Lung microvascular endothelial cell (primary cell): ENCODE results near the gene LGR6. TPM values are rescaled to one million over a fixed set of nuclear protein-coding genes. Genes with fewer than 3 reads are reported as not detected.
"Not testable (repeated sequence)": the region's sequence is repeated elsewhere in the genome, so short reads cannot be mapped to it uniquely, and the experiment has no call there.

Source experiments
- DNase-seq, 2 donors: peaks; one replicate each; pipeline versions ENCODE4 v3.0.0 to v3.0.0-alpha.2; 2010; ENCODE audit warnings: low read depth in 2 of 2
- total RNA-seq: library from RNA; depleted of rRNA; stranded (reverse); fragments of >200 nt; gene quantifications from 2 replicates; pipeline ENCODE4 v1.2.1, GENCODE V29; 2014

The LGR6 gene
- total RNA-seq, 1 donor from 2014 or later = not detected

GRCh38 chr1:202238914-202239313 lies 45.3 kb downstream of the LGR6 start:
- DNase-seq = no peak

DNA sequence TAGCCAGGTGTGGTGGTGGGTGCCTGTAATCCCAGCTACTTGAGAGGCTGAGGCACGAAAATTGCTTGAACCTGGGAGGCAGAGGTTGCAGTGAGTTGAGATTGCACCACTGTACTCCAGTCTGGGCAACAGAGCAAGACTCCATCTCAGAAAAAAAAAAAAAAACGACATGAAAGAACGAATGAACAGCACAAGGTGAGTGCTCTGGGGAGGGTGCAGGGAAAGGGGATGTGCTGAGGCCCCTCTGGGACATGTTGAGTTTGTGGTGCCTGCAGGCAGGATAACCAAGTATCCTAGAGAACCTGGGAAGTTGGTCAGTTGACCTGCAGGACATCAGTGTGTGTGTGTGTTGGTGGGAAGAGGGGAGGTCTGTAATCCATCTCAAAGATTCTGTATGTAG lies 46.6 kb downstream of the LGR6 start:
- not testable (repeated sequence) for DNase-seq

GRCh38 chr1:202240956-202241355 lies 47.4 kb downstream of the LGR6 start:
- DNase-seq = no peak

- DNase-seq = no peak
Observed at GRCh38 chr1:202241376-202242079, 47.9 kb downstream of the LGR6 start.

- no peak for DNase-seq
Observed at GRCh38 chr1:202242080-202242419, 48.5 kb downstream of the LGR6 start.

- DNase-seq = no peak
Observed at GRCh38 chr1:202243006-202243405, 49.4 kb downstream of the LGR6 start.

- DNase-seq = no peak
Observed at GRCh38 chr1:202244841-202245261, 51.3 kb downstream of the LGR6 start.

- no peak for DNase-seq
Observed at GRCh38 chr1:202245391-202245790, 51.8 kb downstream of the LGR6 start.

DNA sequence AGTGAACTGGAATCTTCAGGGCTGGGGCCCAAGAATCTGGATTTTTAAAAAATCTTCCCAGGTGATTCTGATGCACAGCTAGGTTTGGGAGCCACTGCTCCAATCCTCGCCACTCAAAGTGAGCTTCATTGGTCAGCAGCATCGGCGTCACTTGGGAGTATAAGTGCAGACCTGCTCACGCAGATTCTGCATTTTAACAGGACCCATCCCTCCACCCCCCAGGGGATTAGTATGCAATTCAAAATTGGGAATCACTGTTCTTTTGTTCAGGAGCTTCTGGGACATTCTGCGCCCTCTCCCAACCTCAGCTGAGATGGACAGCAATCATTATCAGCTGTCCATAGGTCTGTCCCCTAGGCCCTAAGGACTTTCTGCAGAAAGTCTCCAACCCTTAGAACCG lies 53.5 kb downstream of the LGR6 start:
- DNase-seq = no peak

- DNase-seq = no peak
Observed at GRCh38 chr1:202247837-202248795, 54.5 kb downstream of the LGR6 start.

DNA sequence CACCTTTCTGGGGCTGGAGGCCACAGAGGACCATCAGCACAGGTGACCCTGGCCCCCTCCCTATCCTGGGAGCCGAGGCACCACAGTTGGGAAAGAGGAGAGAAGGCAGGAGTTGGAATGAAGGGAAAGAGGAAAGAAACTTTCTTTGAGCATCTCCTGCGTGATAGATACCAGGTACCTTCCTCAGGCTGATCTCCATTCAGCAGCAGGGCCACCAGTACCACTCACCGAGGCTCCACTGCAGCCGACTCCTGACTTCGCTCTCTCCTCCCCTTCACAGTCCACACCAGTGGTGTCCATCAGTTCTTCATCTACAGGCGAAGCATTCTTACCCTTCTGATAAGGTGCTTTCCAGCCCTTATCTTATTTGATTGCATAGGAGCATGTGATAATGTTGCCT lies 55.3 kb downstream of the LGR6 start:
- DNase-seq = no peak

DNA sequence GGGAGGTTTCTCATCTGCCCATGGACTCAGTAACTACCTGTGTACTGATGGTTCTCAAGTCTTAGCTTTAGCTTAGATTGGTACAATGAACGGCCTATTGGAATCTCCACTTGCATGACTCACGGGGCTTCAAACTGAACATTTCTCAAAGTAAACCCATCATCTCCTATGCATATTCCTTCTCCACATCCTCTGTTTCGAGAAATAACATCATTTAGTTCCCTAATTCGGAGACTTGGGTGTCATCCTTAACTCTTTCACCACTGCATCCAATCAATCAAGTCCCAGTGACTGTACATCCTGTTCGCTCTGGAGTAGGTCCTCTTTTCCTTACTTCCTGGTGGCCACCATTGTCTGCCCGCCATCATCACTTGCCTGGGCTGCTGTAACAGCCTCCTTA lies 55.8 kb downstream of the LGR6 start:
- DNase-seq = no peak

- no peak for DNase-seq
Observed at GRCh38 chr1:202249846-202250245, 56.2 kb downstream of the LGR6 start.

DNA sequence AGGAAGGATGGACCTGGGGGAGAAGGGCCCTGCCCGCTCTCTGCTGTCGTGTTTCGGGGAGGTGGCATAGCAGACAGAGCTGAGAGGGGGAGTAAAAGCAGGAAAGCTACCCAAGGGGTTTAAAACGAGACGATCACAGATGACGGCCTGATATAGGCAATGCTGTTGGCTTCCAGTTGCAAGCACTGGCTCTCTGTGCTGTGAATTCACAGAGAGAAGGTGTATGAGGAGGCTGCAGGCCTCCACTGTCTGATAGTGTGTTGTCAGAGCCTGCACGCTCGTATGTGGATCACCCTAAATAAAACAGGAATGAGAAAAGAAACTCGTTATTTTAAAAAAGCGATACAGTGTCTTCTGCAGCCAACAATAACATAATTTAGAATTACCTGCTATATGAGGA lies 57.4 kb downstream of the LGR6 start:
- no peak for DNase-seq

GRCh38 chr1:202251424-202252256 lies 58.0 kb downstream of the LGR6 start:
- DNase-seq = no peak

- no peak for DNase-seq
Observed at GRCh38 chr1:202252271-202252670, 58.7 kb downstream of the LGR6 start.

GRCh38 chr1:202254454-202255252 lies 61.1 kb downstream of the LGR6 start:
- DNase-seq = no peak

DNA sequence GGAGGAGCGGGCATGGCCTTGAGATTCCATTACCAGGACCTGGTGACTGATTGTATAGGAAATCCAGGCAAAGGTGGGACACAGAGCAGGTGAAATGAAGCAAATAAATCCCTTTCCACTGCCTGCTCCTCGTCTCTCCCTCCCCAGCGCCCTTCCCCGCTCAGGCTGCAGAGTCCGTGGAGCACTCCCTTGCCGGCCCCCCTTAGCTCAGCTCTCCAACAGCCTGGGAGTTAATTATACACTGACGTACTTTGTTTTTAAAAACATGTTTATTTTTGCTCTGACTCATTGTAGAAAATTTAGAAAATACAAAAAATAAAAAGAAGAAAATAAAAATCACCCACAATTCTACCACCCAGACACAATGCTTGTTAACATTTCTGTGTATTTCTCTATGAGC lies 61.7 kb downstream of the LGR6 start:
- DNase-seq = no peak

- DNase-seq = no peak
Observed at GRCh38 chr1:202259705-202260104, 66.1 kb downstream of the LGR6 start.

- DNase-seq = not testable (repeated sequence)
Observed at GRCh38 chr1:202261209-202261958, 67.8 kb downstream of the LGR6 start.
